ENCODE measurements around the gene TNC. TPM values are rescaled to one million over a fixed set of nuclear protein-coding genes. Genes with fewer than 3 reads are reported as not detected.
A peak's percentile ranks its signal among the peaks of the same experiment; 100 is the strongest.

TNC gene
- total RNA-seq, 2 donors from 2014 or later, result 3.0 to 43.8 TPM

DNA sequence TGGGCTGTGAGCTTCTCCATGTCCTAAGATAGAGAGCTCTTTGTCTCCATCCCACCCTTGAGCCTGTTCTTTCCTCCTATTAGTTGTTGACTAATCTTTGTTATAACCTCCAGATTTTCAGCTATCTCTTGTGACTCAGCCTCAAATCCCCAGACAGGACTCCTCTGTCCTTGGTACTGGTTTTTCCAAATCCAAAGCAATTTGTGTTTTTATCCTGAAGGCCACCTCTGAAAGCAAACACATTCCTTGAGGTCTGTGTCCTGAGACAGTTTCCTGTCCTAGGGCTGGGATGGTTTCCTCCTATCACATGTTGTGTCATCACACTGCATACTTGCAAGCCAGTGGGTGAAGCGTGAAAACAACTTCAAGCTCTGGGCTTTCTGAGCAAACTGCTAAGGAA, 8.5 kb downstream of the TNC start:
- DNase-seq (no peak), ATAC-seq (no peak)
- intact Hi-C loops (cut with DNase I, micrococcal nuclease), result no loop called here

GRCh38 chr9:115107701-115108100, 10.3 kb downstream of the TNC start:
- ATAC-seq, result no peak
- DNase-seq, result no peak
- intact Hi-C loops (cut with DNase I, micrococcal nuclease), result no loop called here

DNA sequence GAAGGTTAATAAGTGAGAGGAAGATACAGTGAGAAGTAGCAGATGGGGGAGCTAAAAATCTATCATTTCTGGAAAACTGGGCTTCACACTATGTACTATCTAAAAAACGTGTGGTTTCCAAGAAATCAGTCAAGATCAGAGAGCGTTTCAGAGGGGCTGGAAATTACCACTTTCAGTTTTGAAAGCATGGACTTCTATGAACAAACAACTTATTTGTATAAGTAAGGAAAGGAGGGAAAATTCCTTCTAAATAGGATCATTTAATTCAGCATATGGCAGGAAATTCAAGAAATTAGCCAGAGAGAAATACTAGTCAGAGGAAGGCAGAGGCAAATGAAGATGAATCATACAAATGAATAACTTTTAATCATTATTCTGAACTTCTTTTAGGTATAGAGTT, 11.3 kb downstream of the TNC start:
- intact Hi-C loops (cut with DNase I, micrococcal nuclease), result no loop called here
- DNase-seq (no peak), ATAC-seq (no peak)

DNA sequence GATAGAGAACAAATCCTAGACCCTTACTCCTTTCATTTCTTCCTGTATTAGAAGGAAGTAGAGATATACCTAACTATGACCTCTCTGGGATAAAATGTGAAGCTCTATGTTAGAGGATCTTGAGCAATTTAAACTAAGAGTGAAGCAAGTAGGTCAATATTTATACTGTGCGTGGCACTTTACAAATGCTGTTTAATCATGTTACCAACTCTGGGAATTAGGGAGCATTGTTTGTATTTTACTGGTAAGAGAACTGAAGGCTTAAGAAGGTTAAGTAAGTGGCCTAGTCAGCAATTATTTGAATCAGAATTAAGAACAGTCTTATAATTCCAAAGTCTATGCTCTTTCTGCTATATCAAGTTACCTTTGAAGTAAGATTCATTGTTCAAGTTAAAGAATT, 12.0 kb downstream of the TNC start:
- intact Hi-C loops (cut with DNase I, micrococcal nuclease), result no loop called here
- DNase-seq (no peak), ATAC-seq (no peak)

DNA sequence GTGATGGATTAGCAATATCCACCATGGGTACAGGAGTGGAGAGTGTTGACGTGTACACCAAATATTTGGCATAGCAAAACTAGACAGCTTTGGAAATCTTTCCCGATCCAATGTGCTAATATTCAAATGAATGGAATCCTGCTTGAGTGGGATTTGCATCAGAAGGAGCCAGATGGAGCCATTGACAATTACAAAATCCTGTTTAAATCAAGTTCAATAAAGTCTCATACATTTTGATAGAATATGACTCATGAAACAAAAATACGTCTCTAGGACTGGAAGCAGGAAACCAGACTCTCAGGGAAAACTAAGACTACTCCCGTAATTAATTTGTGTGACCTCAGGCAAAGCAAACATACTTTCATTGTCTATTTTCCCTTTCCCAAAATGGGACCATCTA, 13.0 kb downstream of the TNC start:
- intact Hi-C loops (cut with DNase I, micrococcal nuclease), result no loop called here
- DNase-seq (no peak), ATAC-seq (no peak)

GRCh38 chr9:115103746-115104477, 14.0 kb downstream of the TNC start:
- ATAC-seq (no peak), DNase-seq (no peak)
- intact Hi-C loops (cut with DNase I, micrococcal nuclease), result no loop called here

DNA sequence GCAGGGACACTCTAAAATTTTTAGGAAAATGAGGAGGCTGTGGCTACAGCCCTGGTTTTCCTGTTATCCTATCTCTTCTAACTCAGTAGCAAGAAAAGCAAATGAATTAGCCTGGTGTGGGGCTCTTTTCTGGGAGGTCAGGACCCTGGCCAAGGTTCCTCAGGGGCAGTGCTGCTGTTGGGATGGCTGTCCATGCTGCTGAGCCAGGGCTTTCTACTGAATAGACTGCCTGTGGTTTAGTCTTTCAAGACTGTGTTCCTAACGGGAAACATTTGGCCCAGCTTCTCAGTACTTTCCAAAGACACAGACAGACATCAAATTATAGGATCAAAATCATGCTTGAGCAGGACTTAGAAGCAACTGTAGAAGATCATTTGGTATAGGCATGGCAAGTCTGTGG, 18.1 kb downstream of the TNC start:
- intact Hi-C loops (cut with DNase I, micrococcal nuclease), result no loop called here
- no peak for ATAC-seq
- DNase-seq, result no peak

- intact Hi-C loops (cut with DNase I, micrococcal nuclease), result no loop called here
- no peak for DNase-seq
- no peak for ATAC-seq
These were observed 19.6 kb downstream of the TNC start for GRCh38 chr9:115098226-115098965.

GRCh38 chr9:115093520-115093919, 24.4 kb downstream of the TNC start:
- intact Hi-C loops (cut with DNase I, micrococcal nuclease), result no loop called here
- DNase-seq (no peak), ATAC-seq (no peak)

GRCh38 chr9:115090486-115090885, 27.5 kb downstream of the TNC start:
- ATAC-seq, result no peak
- intact Hi-C loops (cut with DNase I, micrococcal nuclease), result no loop called here
- no peak for DNase-seq

GRCh38 chr9:115088860-115089259, 29.1 kb downstream of the TNC start:
- ATAC-seq, result no peak
- intact Hi-C loops (cut with DNase I, micrococcal nuclease), result no loop called here
- no peak for DNase-seq

DNA sequence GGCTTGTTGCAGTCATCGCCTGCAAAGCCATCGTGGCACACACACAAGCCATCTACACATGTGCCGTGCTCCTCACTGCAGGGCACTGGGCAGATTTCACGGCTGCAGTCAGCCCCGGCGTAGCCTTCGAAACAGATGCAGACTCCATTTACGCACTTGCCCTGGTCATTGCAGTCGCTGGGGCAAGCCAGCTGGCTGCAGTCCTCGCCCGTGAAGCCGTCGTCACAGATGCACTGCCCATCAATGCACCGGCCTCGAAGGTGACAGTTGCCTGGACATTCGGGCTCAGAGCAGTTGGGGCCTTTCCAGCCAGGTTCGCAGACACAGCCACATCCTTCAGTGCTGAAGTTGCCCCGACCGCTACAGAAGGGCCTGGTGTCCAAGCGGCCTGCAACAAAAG, 31.1 kb downstream of the TNC start:
- intact Hi-C loops (cut with DNase I, micrococcal nuclease), result no loop called here
- no peak for DNase-seq
- ATAC-seq, result no peak

DNA sequence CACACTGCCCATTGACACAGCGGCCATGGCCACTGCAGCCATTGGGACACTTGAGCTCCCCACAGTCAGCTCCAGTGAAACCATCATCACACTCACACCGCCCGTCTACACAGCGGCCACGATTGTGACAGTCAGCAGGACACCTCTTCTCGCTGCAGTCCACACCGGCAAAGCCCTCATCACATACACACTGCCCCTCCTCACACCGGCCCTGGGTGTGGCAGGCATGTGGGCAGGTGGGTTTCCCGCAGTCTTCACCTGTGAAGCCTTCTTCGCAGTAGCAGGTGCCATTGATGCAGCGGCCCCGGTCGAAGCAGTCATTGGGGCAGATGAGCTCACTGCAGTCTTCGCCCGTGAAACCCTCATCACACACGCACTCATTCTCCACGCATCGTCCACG, 31.5 kb downstream of the TNC start:
- DNase-seq (no peak), ATAC-seq (no peak)
- intact Hi-C loops (cut with DNase I, micrococcal nuclease), result no loop called here

DNA sequence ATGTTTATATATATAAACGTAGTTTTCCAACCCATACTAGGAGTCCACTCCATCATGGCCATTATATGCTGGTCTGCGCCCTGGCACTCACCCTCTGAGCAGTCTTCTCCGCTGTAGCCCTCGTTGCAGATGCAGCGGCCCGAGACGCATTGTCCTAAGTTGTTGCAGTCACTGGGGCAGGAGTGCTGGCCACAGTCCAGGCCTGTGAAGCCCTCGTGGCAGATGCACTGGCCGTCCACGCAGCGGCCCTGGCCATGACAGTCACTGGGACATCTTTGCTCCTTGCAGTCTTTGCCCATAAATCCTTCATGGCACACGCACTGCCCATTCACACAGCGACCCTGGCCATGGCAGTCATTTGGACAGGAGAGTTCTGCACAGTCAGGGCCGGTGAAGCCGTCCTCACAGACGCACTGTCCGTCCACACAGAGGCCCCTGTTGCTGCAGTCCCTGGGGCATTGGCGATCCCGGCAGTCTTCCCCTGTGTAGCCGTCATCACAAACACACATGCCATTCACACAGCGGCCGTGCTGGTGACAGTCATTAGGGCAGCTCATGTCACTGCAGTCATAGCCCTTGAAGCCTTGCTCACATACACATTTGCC, 32.1 kb downstream of the TNC start:
- ATAC-seq, result no peak
- peak in 1 of 2 donors; percentile 37 for DNase-seq
- intact Hi-C loops (cut with DNase I, micrococcal nuclease), result no loop called here

- DNase-seq (no peak), ATAC-seq (no peak)
- intact Hi-C loops (cut with DNase I, micrococcal nuclease), result no loop called here
These were observed 33.2 kb downstream of the TNC start for GRCh38 chr9:115084709-115085108.

DNA sequence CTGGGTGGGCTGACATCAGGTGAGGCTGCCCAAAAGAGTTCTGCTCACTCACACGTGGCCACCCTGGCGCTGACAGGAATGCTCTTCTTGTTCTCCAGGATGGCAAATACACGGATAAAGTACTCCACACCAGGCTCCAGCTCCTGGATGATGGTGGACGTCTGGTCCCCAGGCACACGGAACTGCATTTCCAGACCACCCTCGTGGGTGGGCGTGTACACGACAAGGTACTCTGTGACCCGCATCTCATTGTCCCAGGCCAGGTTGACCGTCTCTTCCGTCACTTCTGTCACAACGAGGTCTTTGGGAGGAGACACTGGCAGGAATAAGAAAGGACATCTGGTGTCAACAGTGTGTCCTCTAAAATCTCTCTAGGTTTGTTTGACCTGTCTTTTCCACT, 33.8 kb downstream of the TNC start:
- intact Hi-C loops (cut with DNase I, micrococcal nuclease), result no loop called here
- ATAC-seq, result no peak

GRCh38 chr9:115080242-115080641, 37.7 kb downstream of the TNC start:
- DNase-seq, result no peak
- intact Hi-C loops (cut with DNase I, micrococcal nuclease), result no loop called here
- no peak for ATAC-seq

More for the DNA sequence above, 33.8 kb downstream of the TNC start:
- DNase-seq, result no peak

GRCh38 chr9:115079156-115079555, 38.8 kb downstream of the TNC start:
- ATAC-seq, result no peak
- intact Hi-C loops (cut with DNase I, micrococcal nuclease), result no loop called here
- no peak for DNase-seq

- intact Hi-C loops (cut with DNase I, micrococcal nuclease), result no loop called here
- no peak for ATAC-seq
- no peak for DNase-seq
These were observed 44.5 kb downstream of the TNC start for GRCh38 chr9:115073456-115073855.

DNA sequence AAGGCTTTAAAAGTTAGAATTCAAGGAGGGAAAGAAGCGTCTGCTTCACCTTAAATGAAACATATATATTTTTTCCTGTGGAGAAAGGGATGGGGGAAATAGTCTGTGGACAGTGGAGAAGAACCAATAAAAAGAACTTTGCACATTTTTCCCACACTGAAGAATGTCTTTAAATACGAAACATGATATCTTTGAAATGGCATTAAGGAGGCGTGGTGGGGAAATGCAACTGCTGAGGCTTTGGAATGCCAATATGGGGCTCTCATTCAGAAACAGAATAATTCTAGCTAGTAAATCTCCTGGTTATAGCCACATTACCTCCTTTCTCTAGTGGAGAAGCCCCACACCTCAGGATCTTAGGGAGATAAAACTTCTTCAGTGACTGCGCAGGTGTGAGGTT, 46.8 kb downstream of the TNC start:
- DNase-seq (no peak), ATAC-seq (no peak)
- intact Hi-C loops (cut with DNase I, micrococcal nuclease), result no loop called here
